ENCODE results near the gene ILF3. TPM values are rescaled to one million over a fixed set of nuclear protein-coding genes. Genes with fewer than 3 reads are reported as not detected.

The ILF3 gene
- total and polyA plus RNA-seq, 2 of the 13 experiments (the other 11 are each of a cell fraction or from before 2014, with no cell fraction given), result 120 to 173 TPM

- Histone ChIP-seq H4K20me1 (ENCODE audit: insufficient read depth, low read length) (no peaks in the 10 kb centered on the region), H3K36me3 (replicated peaks in 1 of 2; ENCODE audit: control insufficient read depth in 1 of 2, insufficient read depth in 2 of 2, low read length in 2 of 2) (no peaks in the 10 kb centered on the region), H3K79me2 (ENCODE audit: insufficient read depth, low read length) (no peaks in the 10 kb centered on the region), H3K27ac (ENCODE audit: extremely low read length, insufficient read depth, low read length) (peak overlapping the region; percentile 33), H3K4me3 (replicated peaks in 1 of 3; ENCODE audit: insufficient read depth in 1 of 3, low read depth in 2 of 3, low read length in 3 of 3) (no peak overlapping the region), H2AFZ (ENCODE audit: low read length) (no peak overlapping the region), H3K9me3 (ENCODE audit: low read length) (no peaks in the 10 kb centered on the region), H3K4me2 (ENCODE audit: low read depth, low read length) (peak overlapping the region; percentile 15), H3K27me3 (ENCODE audit: control insufficient read depth in 1 of 2, insufficient read depth in 2 of 2, low read length in 2 of 2) (no peaks in the 10 kb centered on the region), H3K9ac (ENCODE audit: insufficient read depth, low read depth, low read length) (no peak overlapping the region), H3K4me1 (ENCODE audit: insufficient read depth, low read length) (peaks cover 78% of the 10 kb centered on the region)
- ChIA-PET POLR2A (no interaction called here), CTCF (ENCODE audit: low intra/inter-chr PET ratio, low total read pairs) (interaction anchor here (1.8 kb wide), 1 partner anchor 59 kb away, joined by 5 read pairs; no protein-coding TSS in a partner anchor)
- 0% methylated on average over 2 of the region's 2 CpGs for WGBS (ENCODE audit: low lambda C conversion rate)
- no TSS peak for BruUV-seq (replicated peaks)
- intact Hi-C loops (cut with micrococcal nuclease; ENCODE audit: unreplicated experiment) (no loop called here), in situ Hi-C loops (cut with HindIII; ENCODE audit: extremely low pct_ligation_motif_present, low pct_unique_long_range_greater_than_20kb) (loop anchor here (5.0 kb wide), 1 partner anchor 58 kb away; no protein-coding TSS in a partner anchor)
- FAIRE-seq (peak; percentile 86), ATAC-seq (peak; percentile 56), DNase-seq (ENCODE audit: low spot score) (peak; percentile 78)
- TF ChIP-seq KLF6 (CRISPR knock-in tag; IDR thresholded peaks at IDR 0.05), result no peak
- TF ChIP-seq ZNF724P (CRISPR knock-in tag; IDR thresholded peaks at IDR 0.05; ENCODE audit: borderline replicate concordance), result no peak
- TF ChIP-seq ZNF543 (CRISPR knock-in tag; IDR thresholded peaks at IDR 0.05), result no peak
- TF ChIP-seq ZFP36 (IDR thresholded peaks at IDR 0.05; ENCODE audit: borderline replicate concordance, low read depth, low read length, partially characterized antibody), result no peak
- peak; percentile 72; the same call in 1 of the 2 replicates for TF ChIP-seq HDAC2 (CRISPR knock-in tag; IDR thresholded peaks at IDR 0.05)
- no peak for TF ChIP-seq NFE2L1 (CRISPR knock-in tag; IDR thresholded peaks at IDR 0.05; ENCODE audit: borderline replicate concordance)
- no peak for TF ChIP-seq FOXA1 (IDR thresholded peaks at IDR 0.05)
- TF ChIP-seq FOXA1 (CRISPR knock-in tag; IDR thresholded peaks at IDR 0.05), result peak; percentile 33; the same call in 1 of the 2 replicates
- TF ChIP-seq CAMTA2 (CRISPR knock-in tag; IDR thresholded peaks at IDR 0.05; ENCODE audit: borderline replicate concordance), result no peak
- peak in 1 of 2 experiments; percentile 33; a peak in 1 of 4 replicates for TF ChIP-seq EP300 (IDR thresholded peaks at IDR 0.05; ENCODE audit: low read depth in 2 of 2, low read length in 2 of 2)
- no peak for TF ChIP-seq EP300 (CRISPR knock-in tag; IDR thresholded peaks at IDR 0.05; ENCODE audit: borderline replicate concordance)
- no peak for TF ChIP-seq ATF4 (CRISPR knock-in tag; IDR thresholded peaks at IDR 0.05)
- no peak for TF ChIP-seq NONO (IDR thresholded peaks at IDR 0.05)
- TF ChIP-seq NONO (CRISPR knock-in tag; conservative IDR thresholded peaks at IDR 0.05), result peak; percentile 45; the same call in 1 of the 2 replicates
- 0 out of 2 replicates have a peak, but pooled peaks have one; percentile 24 for TF ChIP-seq PRDM10 (CRISPR knock-in tag; IDR thresholded peaks at IDR 0.05; ENCODE audit: low read depth)
- TF ChIP-seq ZNF644 (CRISPR knock-in tag; IDR thresholded peaks at IDR 0.05; ENCODE audit: low read depth), result no peak
- no peak for TF ChIP-seq ZNF180 (CRISPR knock-in tag; IDR thresholded peaks at IDR 0.05; ENCODE audit: borderline replicate concordance, low read depth)
- TF ChIP-seq SMARCE1 (IDR thresholded peaks at IDR 0.05; ENCODE audit: borderline replicate concordance), result no peak
- no peak for TF ChIP-seq ZNF230 (CRISPR knock-in tag; IDR thresholded peaks at IDR 0.05)
- TF ChIP-seq ZNF225 (CRISPR knock-in tag; IDR thresholded peaks at IDR 0.05), result no peak
- TF ChIP-seq ZNF629 (CRISPR knock-in tag; conservative IDR thresholded peaks at IDR 0.05), result peak; percentile 64
- no peak for TF ChIP-seq IKZF5 (CRISPR knock-in tag; IDR thresholded peaks at IDR 0.05)
These were observed 13.8 kb upstream of the ILF3 start for GRCh38 chr19:10640361-10640760.

Data from HepG2 (cell line).